OCI-LY1 (cell line): ENCODE results near the gene GJB6.

ENCODE experiments used
- EZH2 ChIP-seq: fragments of 200-600 bp; sonication (generic), shearing (Covaris generic); IDR thresholded peaks from 2 replicates; pipeline ENCODE4 v1.8.0; 2017; ENCODE audit warnings: borderline replicate concordance, mixed run types, mild to moderate bottlenecking, antibody characterized with exemption, low read length, moderate library complexity, mixed read lengths
- TF ChIP-seq, protein P1 (sequence below): fragments of 200-600 bp; sonication (generic), shearing (Covaris generic); IDR thresholded peaks from 2 replicates; pipeline ENCODE4 v1.5.1; 2017; ENCODE audit warnings: mild to moderate bottlenecking, antibody characterized with exemption, low read length, moderate library complexity, mixed read lengths

DNA sequence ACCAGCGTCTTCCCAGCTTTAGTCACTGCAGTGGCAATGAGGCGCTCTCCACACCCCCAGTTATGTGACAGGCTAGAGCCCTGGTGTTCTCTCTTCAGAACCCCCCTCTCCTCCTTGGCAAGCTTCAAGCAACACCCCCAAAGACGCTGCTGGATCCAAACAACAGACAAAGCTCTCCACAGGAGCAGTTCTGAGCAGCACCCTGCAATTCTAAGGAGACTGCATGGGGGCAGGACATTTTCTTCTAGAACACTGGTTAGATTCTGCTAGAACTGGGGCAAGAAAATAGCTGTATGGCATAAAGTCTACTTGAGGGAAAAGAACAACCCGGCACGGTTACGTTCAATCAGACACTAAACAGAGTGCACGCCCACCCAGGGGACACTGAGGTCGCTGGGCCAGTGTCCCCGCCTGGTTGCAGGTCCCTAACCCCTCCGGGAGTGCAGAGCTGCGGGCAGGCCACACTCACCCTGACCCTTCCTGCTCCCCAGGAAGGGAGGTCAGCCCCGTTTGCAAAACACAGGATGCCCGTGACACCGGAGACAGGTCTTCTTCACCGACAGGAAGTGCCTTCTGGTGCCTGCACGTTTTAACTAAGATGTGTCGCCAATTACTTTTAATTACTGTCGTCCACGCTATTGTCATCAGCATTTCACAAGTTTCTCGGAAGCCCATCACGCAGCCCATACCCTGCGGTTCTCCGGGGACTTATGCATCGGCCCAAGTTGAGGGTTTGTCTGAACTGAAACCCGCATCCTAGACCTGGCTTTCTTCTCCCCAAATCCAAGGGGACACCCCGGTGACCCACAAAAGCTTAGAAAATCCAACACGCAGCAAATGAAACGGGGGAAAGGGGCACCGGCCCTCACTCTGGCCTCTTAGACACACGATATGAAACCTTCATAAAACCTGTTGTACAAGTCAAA lies 943 bp downstream of the GJB6 start:
- TF ChIP-seq, protein P1, sequence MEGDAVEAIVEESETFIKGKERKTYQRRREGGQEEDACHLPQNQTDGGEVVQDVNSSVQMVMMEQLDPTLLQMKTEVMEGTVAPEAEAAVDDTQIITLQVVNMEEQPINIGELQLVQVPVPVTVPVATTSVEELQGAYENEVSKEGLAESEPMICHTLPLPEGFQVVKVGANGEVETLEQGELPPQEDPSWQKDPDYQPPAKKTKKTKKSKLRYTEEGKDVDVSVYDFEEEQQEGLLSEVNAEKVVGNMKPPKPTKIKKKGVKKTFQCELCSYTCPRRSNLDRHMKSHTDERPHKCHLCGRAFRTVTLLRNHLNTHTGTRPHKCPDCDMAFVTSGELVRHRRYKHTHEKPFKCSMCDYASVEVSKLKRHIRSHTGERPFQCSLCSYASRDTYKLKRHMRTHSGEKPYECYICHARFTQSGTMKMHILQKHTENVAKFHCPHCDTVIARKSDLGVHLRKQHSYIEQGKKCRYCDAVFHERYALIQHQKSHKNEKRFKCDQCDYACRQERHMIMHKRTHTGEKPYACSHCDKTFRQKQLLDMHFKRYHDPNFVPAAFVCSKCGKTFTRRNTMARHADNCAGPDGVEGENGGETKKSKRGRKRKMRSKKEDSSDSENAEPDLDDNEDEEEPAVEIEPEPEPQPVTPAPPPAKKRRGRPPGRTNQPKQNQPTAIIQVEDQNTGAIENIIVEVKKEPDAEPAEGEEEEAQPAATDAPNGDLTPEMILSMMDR: no peak
- no peak for TF ChIP-seq EZH2
